K562 (cell line): ENCODE measurements around the gene TMPRSS9. TPM values are rescaled to one million over a fixed set of nuclear protein-coding genes. Genes with fewer than 3 reads are reported as not detected.

Experiments used
- CSDE1 ChIP-seq, 2 experiments: fragments of 450-650 bp; IDR thresholded peaks; 2 replicates each; pipeline ENCODE4 v1.6.1; 2016; ENCODE audit warnings: mild to moderate bottlenecking in 1 of 2
- GABPB2 ChIP-seq: fragments of 250-450 bp; sonication (Bioruptor Pico); conservative IDR thresholded peaks from 2 replicates; pipeline ENCODE4 v1.5.1; 2021; ENCODE audit warnings: mild to moderate bottlenecking
- GTF2F1 ChIP-seq: IDR thresholded peaks from 2 replicates; pipeline ENCODE4 v1.6.1; 2011; ENCODE audit warnings: low read depth, low read length, improper control_type of control experiment
- JUNB ChIP-seq: fragments of 450-650 bp; formaldehyde crosslinking; conservative IDR thresholded peaks from 2 replicates; pipeline ENCODE4 v1.4.0; 2020; ENCODE audit warnings: mild to moderate bottlenecking
- KLF16 ChIP-seq: IDR thresholded peaks from 2 replicates; pipeline ENCODE4 v1.6.1; 2016; ENCODE audit warnings: antibody characterized with exemption
- MBD2 ChIP-seq: sonication (generic); IDR thresholded peaks from 2 replicates; pipeline ENCODE4 v1.6.1; 2016; ENCODE audit warnings: low read depth, borderline replicate concordance
- MECOM ChIP-seq: fragments of 250-450 bp; sonication (Bioruptor Pico); IDR thresholded peaks from 2 replicates; pipeline ENCODE4 v1.8.0; 2022; ENCODE audit warnings: inconsistent platforms
- MLLT1 ChIP-seq, 2 experiments: fragments of 450-650 bp; IDR thresholded peaks; 2 replicates each; pipeline ENCODE4 v1.6.1; 2016
- NFE2L1 ChIP-seq: fragments of 450-650 bp; IDR thresholded peaks from 2 replicates; pipeline ENCODE4 v1.6.1; 2016; ENCODE audit warnings: missing genetic modification characterization, low read depth, mild to moderate bottlenecking, missing compliant biosample characterization, moderate library complexity, borderline replicate concordance
- NR0B1 ChIP-seq: fragments of 450-650 bp; IDR thresholded peaks from one replicate; pipeline ENCODE4 v1.6.1; 2018; ENCODE audit warnings: mild to moderate bottlenecking, moderate library complexity; ENCODE audit not compliant: partially characterized antibody
- PTRF ChIP-seq: fragments of 450-650 bp; IDR thresholded peaks from 2 replicates; pipeline ENCODE4 v1.6.1; 2016; ENCODE audit warnings: mild to moderate bottlenecking, missing genetic modification characterization, missing compliant biosample characterization
- RBM39 ChIP-seq: fragments of 200-400 bp; formaldehyde crosslinking; optimal IDR thresholded peaks from 2 replicates; pipeline ENCODE3; 2018; ENCODE audit warnings: low read depth, low read length
- SAFB ChIP-seq: fragments of 200-400 bp; formaldehyde crosslinking; IDR thresholded peaks from 2 replicates; pipeline ENCODE4 v1.6.1; 2017; ENCODE audit warnings: low read depth, low read length, borderline replicate concordance
- SLC30A9 ChIP-seq: fragments of 250-450 bp; sonication (Bioruptor Pico); IDR thresholded peaks from 2 replicates; pipeline ENCODE4 v1.8.0; 2022; ENCODE audit warnings: mild to moderate bottlenecking, moderate library complexity
- SOX6 ChIP-seq: fragments of 450-650 bp; IDR thresholded peaks from 2 replicates; pipeline ENCODE4 v1.6.1; 2014; ENCODE audit warnings: mild to moderate bottlenecking
- ZBTB8A ChIP-seq: fragments of 450-650 bp; IDR thresholded peaks from 2 replicates; pipeline ENCODE4 v1.6.1; 2018; ENCODE audit warnings: mild to moderate bottlenecking, moderate library complexity; ENCODE audit not compliant: partially characterized antibody
- ZNF583 ChIP-seq: fragments of 250-450 bp; sonication (Bioruptor Pico); IDR thresholded peaks from 2 replicates; pipeline ENCODE4 v1.4.0; 2020
- ZSCAN32 ChIP-seq: fragments of 450-650 bp; formaldehyde crosslinking; IDR thresholded peaks from 2 replicates; pipeline ENCODE4 v1.4.0; 2020; ENCODE audit warnings: mild to moderate bottlenecking, moderate library complexity
- polyA plus RNA-seq, 8 experiments: library from polyadenylated mRNA; depleted of rRNA in 4 of 8; stranded (reverse) in 5 of 8; unstranded in 3 of 8; fragments of >200 nt; fragmentation: Nextera tagmentation in 2 of 8; fragmentation: Illumina TruSeq in 1 of 8; extraction: Ambion mirVana in 2 of 8; extraction: Trizol in 1 of 8; gene quantifications; 2 replicates each; pipeline versions ENCODE4 v1.2.1 to v1.2.3, GENCODE V29; 2011 to 2014; ENCODE audit warnings: inconsistent platforms in 1 of 8, missing spikeins in 1 of 8
- total RNA-seq, 7 experiments: library from RNA; depleted of rRNA in 6 of 7; stranded (reverse); fragments of >200 nt in 6 of 7; fragmentation: Illumina TruSeq in 2 of 7; extraction: Trizol in 2 of 7; gene quantifications; 2 replicates each; pipeline versions ENCODE4 v1.2.1 to v1.2.3, GENCODE V29; 2011 to 2021; ENCODE audit warnings: low replicate concordance in 1 of 7
- TF ChIP-seq, protein P1 (sequence below): fragments of 450-650 bp; IDR thresholded peaks from 2 replicates; pipeline ENCODE4 v1.6.1; 2016; ENCODE audit warnings: mild to moderate bottlenecking
- TF ChIP-seq, protein P2 (sequence below): IDR thresholded peaks from 2 replicates; pipeline ENCODE4 v1.6.1; 2011; ENCODE audit warnings: borderline replicate concordance, low read depth, mild to moderate bottlenecking, moderate library complexity, low read length; ENCODE audit not compliant: insufficient read depth, poor library complexity, severe bottlenecking
- TF ChIP-seq, protein P3 (sequence below): fragments of 250-450 bp; sonication (Bioruptor Pico); IDR thresholded peaks from 2 replicates; pipeline ENCODE4 v1.8.0; 2022; ENCODE audit warnings: inconsistent platforms, mild to moderate bottlenecking, moderate library complexity, borderline replicate concordance

Gene TMPRSS9
- total and polyA plus RNA-seq, 9 of the 15 experiments (the other 6 are each of a cell fraction or from before 2014, with no cell fraction given) = 0.01 to 0.03 TPM; not detected in 7

- TF ChIP-seq GABPB2 (no peak), KLF16 (no peak), ZBTB8A (no peak), JUNB (CRISPR knock-in tag) (peak; percentile 89), SOX6 (peak; percentile 47; the same call in 1 of the 2 replicates), NR0B1 (no peak), SLC30A9 (CRISPR knock-in tag) (no peak), GTF2F1 (no peak), ZNF583 (no peak), PTRF (tag) (no peak), RBM39 (no peak), SAFB (no peak), MECOM (CRISPR knock-in tag) (no peak), CSDE1 (IDR thresholded peaks at IDR 0.05) (no peak), NFE2L1 (tag) (no peak), MBD2 (no peak), ZSCAN32 (CRISPR knock-in tag) (no peak), MLLT1 (IDR thresholded peaks at IDR 0.05) (no peak; a peak in 1 of 4 replicates)
- TF ChIP-seq, protein P1, sequence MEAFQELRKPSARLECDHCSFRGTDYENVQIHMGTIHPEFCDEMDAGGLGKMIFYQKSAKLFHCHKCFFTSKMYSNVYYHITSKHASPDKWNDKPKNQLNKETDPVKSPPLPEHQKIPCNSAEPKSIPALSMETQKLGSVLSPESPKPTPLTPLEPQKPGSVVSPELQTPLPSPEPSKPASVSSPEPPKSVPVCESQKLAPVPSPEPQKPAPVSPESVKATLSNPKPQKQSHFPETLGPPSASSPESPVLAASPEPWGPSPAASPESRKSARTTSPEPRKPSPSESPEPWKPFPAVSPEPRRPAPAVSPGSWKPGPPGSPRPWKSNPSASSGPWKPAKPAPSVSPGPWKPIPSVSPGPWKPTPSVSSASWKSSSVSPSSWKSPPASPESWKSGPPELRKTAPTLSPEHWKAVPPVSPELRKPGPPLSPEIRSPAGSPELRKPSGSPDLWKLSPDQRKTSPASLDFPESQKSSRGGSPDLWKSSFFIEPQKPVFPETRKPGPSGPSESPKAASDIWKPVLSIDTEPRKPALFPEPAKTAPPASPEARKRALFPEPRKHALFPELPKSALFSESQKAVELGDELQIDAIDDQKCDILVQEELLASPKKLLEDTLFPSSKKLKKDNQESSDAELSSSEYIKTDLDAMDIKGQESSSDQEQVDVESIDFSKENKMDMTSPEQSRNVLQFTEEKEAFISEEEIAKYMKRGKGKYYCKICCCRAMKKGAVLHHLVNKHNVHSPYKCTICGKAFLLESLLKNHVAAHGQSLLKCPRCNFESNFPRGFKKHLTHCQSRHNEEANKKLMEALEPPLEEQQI = peak; percentile 22; the same call in 1 of the 2 replicates
- TF ChIP-seq, protein P2, sequence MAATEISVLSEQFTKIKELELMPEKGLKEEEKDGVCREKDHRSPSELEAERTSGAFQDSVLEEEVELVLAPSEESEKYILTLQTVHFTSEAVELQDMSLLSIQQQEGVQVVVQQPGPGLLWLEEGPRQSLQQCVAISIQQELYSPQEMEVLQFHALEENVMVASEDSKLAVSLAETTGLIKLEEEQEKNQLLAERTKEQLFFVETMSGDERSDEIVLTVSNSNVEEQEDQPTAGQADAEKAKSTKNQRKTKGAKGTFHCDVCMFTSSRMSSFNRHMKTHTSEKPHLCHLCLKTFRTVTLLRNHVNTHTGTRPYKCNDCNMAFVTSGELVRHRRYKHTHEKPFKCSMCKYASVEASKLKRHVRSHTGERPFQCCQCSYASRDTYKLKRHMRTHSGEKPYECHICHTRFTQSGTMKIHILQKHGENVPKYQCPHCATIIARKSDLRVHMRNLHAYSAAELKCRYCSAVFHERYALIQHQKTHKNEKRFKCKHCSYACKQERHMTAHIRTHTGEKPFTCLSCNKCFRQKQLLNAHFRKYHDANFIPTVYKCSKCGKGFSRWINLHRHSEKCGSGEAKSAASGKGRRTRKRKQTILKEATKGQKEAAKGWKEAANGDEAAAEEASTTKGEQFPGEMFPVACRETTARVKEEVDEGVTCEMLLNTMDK = no peak
- TF ChIP-seq, protein P3, sequence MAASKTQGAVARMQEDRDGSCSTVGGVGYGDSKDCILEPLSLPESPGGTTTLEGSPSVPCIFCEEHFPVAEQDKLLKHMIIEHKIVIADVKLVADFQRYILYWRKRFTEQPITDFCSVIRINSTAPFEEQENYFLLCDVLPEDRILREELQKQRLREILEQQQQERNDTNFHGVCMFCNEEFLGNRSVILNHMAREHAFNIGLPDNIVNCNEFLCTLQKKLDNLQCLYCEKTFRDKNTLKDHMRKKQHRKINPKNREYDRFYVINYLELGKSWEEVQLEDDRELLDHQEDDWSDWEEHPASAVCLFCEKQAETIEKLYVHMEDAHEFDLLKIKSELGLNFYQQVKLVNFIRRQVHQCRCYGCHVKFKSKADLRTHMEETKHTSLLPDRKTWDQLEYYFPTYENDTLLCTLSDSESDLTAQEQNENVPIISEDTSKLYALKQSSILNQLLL (CRISPR knock-in tag) = no peak
Measured at GRCh38 chr19:2385053-2385721, 25.1 kb downstream of the TMPRSS9 start (continued).
